Right atrium auricular region (tissue), 2 donors: ENCODE measurements around the gene JCAD. TPM values are rescaled to one million over a fixed set of nuclear protein-coding genes. Genes with fewer than 3 reads are reported as not detected.
"Not testable (repeated sequence)": the region's sequence is repeated elsewhere in the genome, so short reads cannot be mapped to it uniquely, and the experiment has no call there.

ENCODE experiments used
- DNase-seq: peaks from one replicate; pipeline ENCODE4 v3.0.0-alpha.2; 2019; ENCODE audit warnings: low spot score
- H3K27ac ChIP-seq, 2 donors: fragments of 200-600 bp; sonication (generic); 1 replicate in 1 of 2; 2 replicates in 1 of 2; pipeline ENCODE4 v1.5.1; 2016 to 2019
- H3K27me3 ChIP-seq, 2 donors: fragments of 200-600 bp; sonication (generic); one replicate each; pipeline versions ENCODE4 v1.5.1 to v1.6.0; 2017 to 2019
- H3K36me3 ChIP-seq: fragments of 200-600 bp; sonication (generic); one replicate; pipeline ENCODE4 v1.5.1; 2016
- H3K4me1 ChIP-seq, 2 donors: fragments of 200-600 bp; sonication (generic); one replicate each; pipeline versions ENCODE4 v1.5.1 to v1.6.0; 2017 to 2019
- H3K4me3 ChIP-seq, 2 donors: fragments of 200-600 bp; sonication (generic); 1 replicate in 1 of 2; 2 replicates in 1 of 2; pipeline ENCODE4 v1.5.1; 2017 to 2019; ENCODE audit warnings: mild to moderate bottlenecking in 1 of 2, moderate library complexity in 1 of 2
- H3K9me3 ChIP-seq, 2 donors: fragments of 200-600 bp; sonication (generic); one replicate each; pipeline ENCODE4 v1.5.1; 2019
- total RNA-seq, 2 donors: library from RNA; depleted of rRNA; stranded (reverse); fragments of >200 nt; gene quantifications; one replicate each; pipeline ENCODE4 v1.1.0, GENCODE V29; 2016
- TF ChIP-seq, protein P1 (sequence below), 2 donors: fragments of 200-600 bp; sonication (generic); IDR thresholded peaks; one replicate each; pipeline ENCODE4 v1.5.1; 2019; ENCODE audit warnings: antibody characterized with exemption in 2 of 2

JCAD gene
- total RNA-seq, 2 donors from 2014 or later, result 34.1 to 39.8 TPM

DNA sequence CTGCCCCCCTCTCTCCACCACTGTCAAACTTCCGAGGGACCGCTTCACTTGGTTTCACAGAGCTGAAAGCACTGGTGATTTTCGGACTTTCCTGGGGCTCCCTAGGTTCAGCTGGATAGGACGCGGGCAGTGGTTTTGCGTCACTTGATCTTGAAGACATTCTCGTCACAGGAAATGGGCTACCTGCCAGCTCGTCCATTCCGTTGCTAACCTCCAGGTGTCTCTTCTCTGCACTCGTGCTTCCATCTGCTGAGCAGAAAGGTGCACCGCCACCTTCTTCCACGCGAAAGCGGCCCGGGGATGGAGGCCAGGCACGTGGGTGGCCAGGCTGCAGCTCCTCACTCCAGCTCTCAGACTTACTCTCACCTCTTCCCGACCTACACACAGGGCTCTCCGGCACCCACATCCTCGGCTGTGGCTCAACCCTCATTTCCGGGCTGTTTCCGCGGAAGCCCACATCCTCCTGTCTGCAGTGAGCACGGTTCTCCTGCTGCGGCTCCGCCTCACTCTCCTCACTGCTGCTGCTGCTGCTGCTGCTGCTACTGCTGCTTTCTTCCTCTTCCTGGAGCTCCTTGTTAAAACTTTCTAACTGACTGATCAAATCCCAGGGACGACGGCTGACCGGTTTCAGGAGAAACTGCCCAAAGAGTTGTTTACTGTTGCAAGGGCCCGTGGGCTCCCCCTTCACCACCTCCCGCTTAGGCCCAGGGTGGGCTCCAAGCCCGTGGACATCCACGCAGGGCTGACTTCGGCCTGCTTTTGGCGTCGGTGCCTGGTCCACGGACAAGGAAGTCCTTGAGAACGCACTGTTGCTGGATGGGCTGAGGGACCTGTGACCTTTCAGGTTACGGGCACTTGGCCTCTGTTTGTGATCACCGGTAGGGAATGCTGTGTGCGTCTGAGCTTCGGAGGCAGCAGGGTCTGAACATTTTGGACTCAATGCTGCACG is 32.1 kb downstream of the JCAD start:
- Histone ChIP-seq H3K9me3 (no peaks in the 10 kb centered on the region), H3K27ac (peak overlapping the region; percentile 4 to 15), H3K36me3 (peaks cover 36% of the 10 kb centered on the region), H3K27me3 (no peaks in the 10 kb centered on the region), H3K4me1 (peaks cover 0 to 44% of the 10 kb centered on the region in 2 donors), H3K4me3 (no peak overlapping the region)
- DNase-seq, result peak; percentile 67
- TF ChIP-seq, protein P1, sequence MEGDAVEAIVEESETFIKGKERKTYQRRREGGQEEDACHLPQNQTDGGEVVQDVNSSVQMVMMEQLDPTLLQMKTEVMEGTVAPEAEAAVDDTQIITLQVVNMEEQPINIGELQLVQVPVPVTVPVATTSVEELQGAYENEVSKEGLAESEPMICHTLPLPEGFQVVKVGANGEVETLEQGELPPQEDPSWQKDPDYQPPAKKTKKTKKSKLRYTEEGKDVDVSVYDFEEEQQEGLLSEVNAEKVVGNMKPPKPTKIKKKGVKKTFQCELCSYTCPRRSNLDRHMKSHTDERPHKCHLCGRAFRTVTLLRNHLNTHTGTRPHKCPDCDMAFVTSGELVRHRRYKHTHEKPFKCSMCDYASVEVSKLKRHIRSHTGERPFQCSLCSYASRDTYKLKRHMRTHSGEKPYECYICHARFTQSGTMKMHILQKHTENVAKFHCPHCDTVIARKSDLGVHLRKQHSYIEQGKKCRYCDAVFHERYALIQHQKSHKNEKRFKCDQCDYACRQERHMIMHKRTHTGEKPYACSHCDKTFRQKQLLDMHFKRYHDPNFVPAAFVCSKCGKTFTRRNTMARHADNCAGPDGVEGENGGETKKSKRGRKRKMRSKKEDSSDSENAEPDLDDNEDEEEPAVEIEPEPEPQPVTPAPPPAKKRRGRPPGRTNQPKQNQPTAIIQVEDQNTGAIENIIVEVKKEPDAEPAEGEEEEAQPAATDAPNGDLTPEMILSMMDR (IDR thresholded peaks at IDR 0.05), result no peak

DNA sequence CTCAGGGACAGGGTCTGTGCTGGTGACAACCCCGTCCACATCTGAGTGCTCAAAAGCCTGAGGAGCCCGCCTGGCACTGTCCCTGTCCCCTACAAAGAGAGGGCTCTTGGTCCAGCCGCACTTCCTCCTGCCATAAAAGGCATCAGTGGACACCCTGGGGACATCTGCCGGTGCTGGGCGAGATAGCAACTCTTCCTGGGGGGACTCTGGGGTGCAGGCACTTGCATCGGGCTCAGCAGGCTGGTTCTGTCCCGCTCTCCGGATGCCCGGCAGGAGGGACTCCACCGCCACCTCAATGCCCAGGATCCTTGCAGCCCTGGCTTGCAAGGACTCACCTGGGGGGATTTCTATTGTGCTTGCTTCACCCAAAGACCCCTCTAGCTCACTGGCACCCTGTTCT is 32.8 kb downstream of the JCAD start:
- TF ChIP-seq, protein P1 (IDR thresholded peaks at IDR 0.05), result no peak
- peaks cover 36% of the 10 kb centered on the region for H3K36me3 ChIP-seq
- H3K27ac ChIP-seq, result peak overlapping the region; percentile 4 to 15
- H3K27me3 ChIP-seq, result no peaks in the 10 kb centered on the region
- no peak overlapping the region for H3K4me3 ChIP-seq
- no peaks in the 10 kb centered on the region for H3K9me3 ChIP-seq
- peaks cover 0 to 44% of the 10 kb centered on the region in 2 donors for H3K4me1 ChIP-seq
- no peak for DNase-seq

DNA sequence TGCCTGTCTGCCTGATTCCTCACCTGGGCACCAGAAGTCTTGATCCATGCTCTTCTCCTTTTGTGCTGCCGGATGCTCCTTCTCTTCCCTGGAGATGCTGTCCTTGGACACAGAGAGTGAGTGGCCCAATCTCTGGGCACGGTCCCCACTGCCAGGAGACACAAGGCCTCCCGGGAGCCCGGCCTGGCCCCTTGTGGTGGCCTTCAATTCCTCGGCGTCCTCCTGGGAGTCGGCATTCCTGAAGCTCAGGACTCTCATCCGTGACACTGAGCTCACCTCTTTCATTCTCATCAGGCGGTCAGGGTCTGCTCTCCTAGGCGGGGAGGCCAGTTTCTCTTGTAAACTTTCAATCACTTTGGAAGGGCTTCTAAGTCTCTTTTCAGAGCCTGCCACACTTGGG is 33.3 kb downstream of the JCAD start:
- Histone ChIP-seq H3K4me1 (peaks cover 0 to 44% of the 10 kb centered on the region in 2 donors), H3K27ac (peak overlapping the region in 1 of 2 donors; percentile 4), H3K4me3 (no peak overlapping the region), H3K9me3 (no peaks in the 10 kb centered on the region), H3K27me3 (no peaks in the 10 kb centered on the region), H3K36me3 (peaks cover 36% of the 10 kb centered on the region)
- TF ChIP-seq, protein P1 (IDR thresholded peaks at IDR 0.05), result no peak
- no peak for DNase-seq

DNA sequence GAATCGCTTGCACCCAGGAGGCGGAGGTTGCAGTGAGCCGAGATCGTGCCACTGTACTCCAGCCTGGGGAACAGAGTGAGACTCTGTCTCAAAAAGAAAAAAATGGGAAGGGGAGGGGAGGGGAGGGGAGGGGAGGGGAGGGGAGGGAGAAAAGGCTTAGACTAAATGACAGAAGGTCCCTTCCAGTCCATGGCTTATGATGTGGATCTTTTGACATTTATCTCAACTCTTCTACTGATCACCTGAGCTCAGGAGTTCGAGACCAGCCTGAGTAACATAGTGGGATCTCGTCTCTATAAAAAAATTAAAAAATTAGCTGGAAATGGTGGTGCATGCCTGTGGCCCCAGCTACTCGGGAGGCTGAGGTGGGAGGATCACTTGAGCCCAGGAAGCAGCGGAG is 34.0 kb downstream of the JCAD start:
- H3K4me1 ChIP-seq, result peaks cover 0 to 38% of the 10 kb centered on the region in 2 donors
- H3K9me3 ChIP-seq, H3K27ac ChIP-seq, DNase-seq, H3K27me3 ChIP-seq, H3K4me3 ChIP-seq: not testable (repeated sequence)
- peaks cover 36% of the 10 kb centered on the region for H3K36me3 ChIP-seq

DNA sequence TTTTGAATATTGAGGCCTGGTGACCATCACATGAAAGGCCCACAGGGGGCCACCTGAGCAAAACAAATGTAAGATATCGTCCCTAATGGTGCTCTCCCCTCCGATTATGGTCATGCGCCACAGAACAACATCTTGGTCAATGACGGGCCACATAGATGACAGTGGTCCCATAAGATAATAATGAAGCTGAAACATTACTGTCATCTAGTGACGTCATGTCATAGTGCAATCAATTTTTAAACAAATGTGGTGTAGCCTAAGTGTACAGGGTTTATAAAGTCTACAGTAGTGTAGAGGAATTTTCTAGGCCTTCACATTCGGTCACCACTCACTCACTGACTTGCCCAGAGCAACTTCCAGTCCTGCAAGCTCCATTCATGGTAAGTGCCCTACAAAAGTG is 36.8 kb downstream of the JCAD start:
- TF ChIP-seq, protein P1 (IDR thresholded peaks at IDR 0.05), result no peak
- DNase-seq, result no peak
- H3K4me1 ChIP-seq, result peaks cover 0 to 24% of the 10 kb centered on the region in 2 donors
- no peaks in the 10 kb centered on the region for H3K27me3 ChIP-seq
- no peak overlapping the region for H3K27ac ChIP-seq
- no peaks in the 10 kb centered on the region for H3K9me3 ChIP-seq
- peaks cover 29% of the 10 kb centered on the region for H3K36me3 ChIP-seq
- no peak overlapping the region for H3K4me3 ChIP-seq

DNA sequence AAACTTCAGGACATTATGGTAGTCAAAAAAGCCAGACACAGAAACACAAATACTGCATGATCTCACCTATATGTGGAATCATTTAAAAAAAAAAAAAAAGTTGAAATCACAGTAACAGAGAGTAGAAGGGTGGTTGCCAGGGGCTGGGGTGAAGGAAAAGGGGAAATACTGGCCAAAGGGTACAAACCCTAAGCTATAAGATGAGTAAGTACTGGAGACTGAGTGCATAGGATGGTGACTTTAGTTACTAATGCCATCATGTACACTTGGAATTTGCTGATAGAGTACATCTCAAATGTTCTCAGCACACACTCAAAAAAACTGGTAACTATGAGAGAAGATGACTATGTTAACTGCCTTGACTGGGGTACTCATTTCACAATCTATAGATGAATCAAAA is 39.9 kb downstream of the JCAD start:
- Histone ChIP-seq H3K36me3 (peaks cover 24% of the 10 kb centered on the region), H3K4me1 (peaks cover 0 to 30% of the 10 kb centered on the region in 2 donors), H3K27me3 (no peaks in the 10 kb centered on the region), H3K4me3 (no peak overlapping the region), H3K9me3 (no peaks in the 10 kb centered on the region), H3K27ac (no peak overlapping the region)
- no peak for DNase-seq
- TF ChIP-seq, protein P1 (IDR thresholded peaks at IDR 0.05), result no peak
